Measurements from ENCODE around the gene TM6SF1. TPM values are rescaled to one million over a fixed set of nuclear protein-coding genes. Genes with fewer than 3 reads are reported as not detected.

The TM6SF1 gene
- total RNA-seq: 1.9 and 7.5 TPM in 2 replicates

DNA sequence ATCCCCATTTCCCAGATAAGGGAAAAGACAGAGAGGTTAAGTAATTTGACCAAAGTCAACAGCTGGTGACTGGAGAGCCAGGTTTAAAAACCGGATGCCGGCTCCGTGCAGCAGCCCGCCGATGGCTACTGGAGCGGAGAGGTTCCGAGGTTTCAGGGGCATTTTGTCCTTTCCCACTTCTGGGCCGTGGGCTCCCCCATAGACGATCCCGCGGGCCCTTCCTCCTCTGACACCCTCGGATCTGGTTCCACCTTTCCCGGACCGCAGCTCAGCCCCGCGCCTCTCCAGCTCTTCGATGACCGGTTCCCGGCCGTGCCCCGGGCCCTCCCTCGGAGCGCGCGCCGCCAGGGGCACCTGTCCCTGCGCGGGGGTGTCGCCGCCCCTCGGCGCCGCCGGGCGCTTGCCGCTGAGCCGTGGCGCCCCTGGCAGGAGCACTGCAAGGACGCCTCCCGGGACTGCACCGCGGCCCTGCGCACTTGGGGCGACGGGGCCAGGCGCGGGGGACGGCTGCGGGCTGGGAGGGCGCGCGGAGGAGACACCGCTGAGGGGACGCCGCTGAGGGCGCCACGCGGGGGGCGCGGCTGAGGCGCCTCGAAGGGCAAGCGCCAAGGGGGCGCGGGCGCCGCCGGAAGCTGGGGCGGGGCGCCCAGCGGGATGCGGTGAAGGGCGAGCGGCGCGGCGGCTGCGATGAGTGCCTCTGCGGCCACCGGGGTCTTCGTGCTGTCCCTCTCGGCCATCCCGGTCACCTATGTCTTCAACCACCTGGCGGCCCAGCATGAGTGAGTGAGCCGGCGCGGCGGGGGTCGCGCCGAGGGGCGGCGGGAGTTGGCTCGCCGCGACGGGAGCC, at the start of gene TM6SF1:
TM6SF1 (plus strand) TSS at position 652 of the 847 bp plus-strand sequence; CDS start at position 688, 36 bp downstream.

GRCh38 chr15:83066734-83067637, 40.5 kb upstream of the TM6SF1 start, which contains the start of gene BTBD1:
Gene BTBD1, minus strand, starts transcription at chr15:83067252. Its CDS starts 101 bp downstream, at chr15:83067151.

Other genes with a start within 250 kb of the TM6SF1 start
- 0.56 and 1.8 TPM in 2 replicates for gene HOMER2, start 154.9 kb upstream of the TM6SF1 start, total RNA-seq
- 15.7 and 24.4 TPM in 2 replicates for gene RAMAC, start 121.4 kb upstream of the TM6SF1 start, total RNA-seq
- 14.1 and 23.0 TPM in 2 replicates for gene C15orf40, start 96.0 kb upstream of the TM6SF1 start, total RNA-seq
- gene BTBD1, start 40.4 kb upstream of the TM6SF1 start, total RNA-seq: 70.6 and 75.0 TPM in 2 replicates
- gene HDGFL3, start 100.2 kb downstream of the TM6SF1 start, total RNA-seq: 24.4 and 36.5 TPM in 2 replicates
- 2.3 and 9.8 TPM in 2 replicates for gene BNC1, start 177.0 kb downstream of the TM6SF1 start, total RNA-seq